K562 (cell line): ENCODE results near the gene MRPL10. TPM values are rescaled to one million over a fixed set of nuclear protein-coding genes. Genes with fewer than 3 reads are reported as not detected.

Experiments used
- ATAC-seq: fragments of 200-7000 bp; cut with Tn5 transposase; 3 replicates; pipeline ENCODE4 v1.9.1; 2020; ENCODE audit warnings: moderate library complexity
- BruUV-seq: library from RNA; stranded (reverse); fragments of 400-500 nt; replicated peaks from 2 replicates; lab custom pipeline; 2021; lab: Mats Ljungman, UMichigan
- CTCF ChIA-PET: fragments of 300-600 bp; formaldehyde crosslinking; extraction: SDS; loops from one replicate; lab custom pipeline; 2021; ENCODE audit warnings: low intra/inter-chr PET ratio; lab: Yijun Ruan, JAX
- POLR2A ChIA-PET: fragments of 300-600, 350-650 bp; sonication (Branson Sonifier 250); formaldehyde crosslinking; extraction: SDS; loops from one replicate; lab custom pipeline; 2021; ENCODE audit warnings: antibody characterized with exemption, inconsistent platforms; lab: Yijun Ruan, JAX
- DNase-seq, 4 experiments: peaks; one replicate each; pipeline versions ENCODE4 v3.0.0 to v3.0.0-alpha.2; 2011 to 2018; ENCODE audit warnings: low spot score in 3 of 4, mixed read lengths in 3 of 4; ENCODE audit errors: extremely low read depth in 1 of 4
- FAIRE-seq: peaks from 2 replicates; lab custom pipeline; 2011; peaks lifted over from hg19 to GRCh38; lab: Jason Lieb, UNC
- H2AFZ ChIP-seq: 2 replicates; pipeline ENCODE4 v1.6.0; 2011; ENCODE audit warnings: low read depth, low read length, control low read depth, inconsistent platforms
- H3K27ac ChIP-seq: fragments of 200-600 bp; 3 replicates; pipeline ENCODE4 v1.8.0; 2011; ENCODE audit warnings: low read depth, mild to moderate bottlenecking, control low read depth, inconsistent platforms, low read length, moderate library complexity, mixed read lengths; ENCODE audit errors: extremely low read depth
- H3K27me3 ChIP-seq, 2 experiments: fragments of 300-600 bp in 1 of 2; 2 replicates in 1 of 2; 3 replicates in 1 of 2; pipeline versions ENCODE4 v1.6.0 to v1.8.0; 2011; ENCODE audit warnings: inconsistent platforms in 2 of 2, low read length in 2 of 2, mild to moderate bottlenecking in 1 of 2, mixed read lengths in 1 of 2, moderate library complexity in 1 of 2; ENCODE audit not compliant: control insufficient read depth in 2 of 2, insufficient read depth in 2 of 2
- H3K36me3 ChIP-seq: fragments of 300-600 bp; 3 replicates; pipeline ENCODE4 v1.8.0; 2011; ENCODE audit warnings: mild to moderate bottlenecking, low read length, inconsistent platforms; ENCODE audit not compliant: control insufficient read depth, insufficient read depth
- H3K4me1 ChIP-seq, 2 experiments: fragments of 200-600 bp in 1 of 2; replicated peaks in 1 of 2; 2 replicates in 1 of 2; 3 replicates in 1 of 2; pipeline versions ENCODE4 v1.5.1 to v1.8.0; 2011; ENCODE audit warnings: inconsistent platforms in 2 of 2, low read length in 2 of 2, mild to moderate bottlenecking in 1 of 2, mixed read lengths in 1 of 2, moderate library complexity in 1 of 2; ENCODE audit not compliant: control insufficient read depth in 2 of 2, insufficient read depth in 2 of 2
- H3K4me2 ChIP-seq: 2 replicates; pipeline ENCODE4 v1.6.1; 2011; ENCODE audit warnings: low read length, control low read depth, inconsistent platforms, mixed read lengths; ENCODE audit not compliant: insufficient read depth
- H3K4me3 ChIP-seq: fragments of 200-600 bp; sonication (generic), shearing (Covaris generic); 2 replicates; pipeline ENCODE4 v1.5.1; 2016; ENCODE audit warnings: control low read depth, inconsistent platforms
- H3K79me2 ChIP-seq: fragments of 200-600 bp; 3 replicates; pipeline ENCODE4 v1.8.0; 2011; ENCODE audit warnings: low read length, inconsistent platforms; ENCODE audit not compliant: control insufficient read depth, insufficient read depth
- H3K9ac ChIP-seq, 2 experiments: 2 replicates each; pipeline versions ENCODE4 v1.6.0 to v1.6.1; 2011; ENCODE audit warnings: low read depth in 2 of 2, low read length in 2 of 2, control low read depth in 1 of 2, inconsistent platforms in 1 of 2, mild to moderate bottlenecking in 1 of 2, mixed read lengths in 1 of 2; ENCODE audit not compliant: insufficient read depth in 1 of 2
- H3K9me1 ChIP-seq: one replicate; pipeline ENCODE4 v1.6.0; 2011; ENCODE audit warnings: inconsistent platforms, mild to moderate bottlenecking, low read length, moderate library complexity; ENCODE audit not compliant: control insufficient read depth, insufficient read depth
- H3K9me3 ChIP-seq: replicated peaks from 2 replicates; pipeline ENCODE4 v1.5.1; 2011; ENCODE audit warnings: low read depth, low read length, inconsistent platforms; ENCODE audit not compliant: control insufficient read depth, insufficient read depth
- H4K20me1 ChIP-seq: replicated peaks from 2 replicates; pipeline ENCODE4 v1.6.1; 2011; ENCODE audit warnings: low read length, inconsistent platforms, mixed read lengths; ENCODE audit not compliant: control insufficient read depth, insufficient read depth
- CXXC5 ChIP-seq: fragments of 250-450 bp; sonication (Bioruptor Pico); IDR thresholded peaks from 2 replicates; pipeline ENCODE4 v1.8.0; 2022; ENCODE audit warnings: inconsistent platforms, mild to moderate bottlenecking, moderate library complexity
- DACH1 ChIP-seq: fragments of 450-650 bp; IDR thresholded peaks from 2 replicates; pipeline ENCODE4 v1.6.1; 2018; ENCODE audit not compliant: partially characterized antibody
- ELF2 ChIP-seq: fragments of 250-450 bp; sonication (Bioruptor Pico); IDR thresholded peaks from 2 replicates; pipeline ENCODE4 v1.5.0; 2021; ENCODE audit warnings: mild to moderate bottlenecking
- ETV5 ChIP-seq: sonication (generic); formaldehyde crosslinking; IDR thresholded peaks from 2 replicates; pipeline ENCODE4 v1.4.0; 2020; ENCODE audit warnings: low read depth, mild to moderate bottlenecking, missing genetic modification reagents
- MCM7 ChIP-seq, 2 experiments: fragments of 450-650 bp; IDR thresholded peaks; 2 replicates each; pipeline ENCODE4 v1.6.1; 2016 to 2018
- NFIX ChIP-seq: fragments of 250-450 bp; sonication (Bioruptor Pico); IDR thresholded peaks from 2 replicates; pipeline ENCODE4 v1.4.0; 2020; ENCODE audit warnings: low read depth, mild to moderate bottlenecking, moderate library complexity
- PRDM10 ChIP-seq: fragments of 450-650 bp; IDR thresholded peaks from 2 replicates; pipeline ENCODE4 v1.6.1; 2018; ENCODE audit not compliant: partially characterized antibody
- SPI1 ChIP-seq: IDR thresholded peaks from 2 replicates; pipeline ENCODE4 v1.6.1; 2011; ENCODE audit warnings: low read depth, low read length, control low read depth, borderline replicate concordance
- TARDBP ChIP-seq: fragments of 450-650 bp; IDR thresholded peaks from 2 replicates; pipeline ENCODE4 v1.6.1; 2016
- TRIM25 ChIP-seq: fragments of 450-650 bp; IDR thresholded peaks from 2 replicates; pipeline ENCODE4 v1.7.0; 2016; ENCODE audit warnings: borderline replicate concordance
- ZNF277 ChIP-seq: fragments of 250-450 bp; sonication (Bioruptor Pico); IDR thresholded peaks from 2 replicates; pipeline ENCODE4 v1.8.0; 2022; ENCODE audit warnings: inconsistent platforms, mild to moderate bottlenecking, moderate library complexity, borderline replicate concordance
- ZNF316 ChIP-seq: fragments of 450-650 bp; IDR thresholded peaks from 2 replicates; pipeline ENCODE4 v1.6.1; 2016
- WGBS: fragments of 100-300 bp; shearing (Covaris generic); methylation state at CpG from one replicate; pipeline ENCODE4 v1.1.6; 2016; ENCODE audit warnings: low coverage, mixed read lengths; ENCODE audit not compliant: insufficient coverage; ENCODE audit errors: missing lambda C conversion rate; 5-methylcytosine and 5-hydroxymethylcytosine counted together
- in situ Hi-C: fragments of 300-500 bp; cut with MboI; formaldehyde crosslinking; loops from 4 replicates; pipeline ENCODE4 v1.15.0; 2018; ENCODE audit warnings: inconsistent platforms, mixed read lengths
- intact Hi-C: fragments of 100-400 bp; cut with micrococcal nuclease; formaldehyde crosslinking; loops from 2 replicates; pipeline ENCODE4 v1.14.2; 2022
- polyA plus RNA-seq, 8 experiments: library from polyadenylated mRNA; depleted of rRNA in 4 of 8; stranded (reverse) in 5 of 8; unstranded in 3 of 8; fragments of >200 nt; fragmentation: Nextera tagmentation in 2 of 8; fragmentation: Illumina TruSeq in 1 of 8; extraction: Ambion mirVana in 2 of 8; extraction: Trizol in 1 of 8; gene quantifications; 2 replicates each; pipeline versions ENCODE4 v1.2.1 to v1.2.3, GENCODE V29; 2011 to 2014; ENCODE audit warnings: inconsistent platforms in 1 of 8, missing spikeins in 1 of 8
- total RNA-seq, 7 experiments: library from RNA; depleted of rRNA in 6 of 7; stranded (reverse); fragments of >200 nt in 6 of 7; fragmentation: Illumina TruSeq in 2 of 7; extraction: Trizol in 2 of 7; gene quantifications; 2 replicates each; pipeline versions ENCODE4 v1.2.1 to v1.2.3, GENCODE V29; 2011 to 2021; ENCODE audit warnings: low replicate concordance in 1 of 7
- TF ChIP-seq, protein P1 (sequence below), 2 experiments: fragments of 450-650 bp; IDR thresholded peaks; 2 replicates each; pipeline ENCODE4 v1.6.1; 2016

Gene MRPL10
- total and polyA plus RNA-seq, 9 of the 15 experiments (the other 6 are each of a cell fraction or from before 2014, with no cell fraction given) = 27.8 to 105 (median 67.3) TPM

DNA sequence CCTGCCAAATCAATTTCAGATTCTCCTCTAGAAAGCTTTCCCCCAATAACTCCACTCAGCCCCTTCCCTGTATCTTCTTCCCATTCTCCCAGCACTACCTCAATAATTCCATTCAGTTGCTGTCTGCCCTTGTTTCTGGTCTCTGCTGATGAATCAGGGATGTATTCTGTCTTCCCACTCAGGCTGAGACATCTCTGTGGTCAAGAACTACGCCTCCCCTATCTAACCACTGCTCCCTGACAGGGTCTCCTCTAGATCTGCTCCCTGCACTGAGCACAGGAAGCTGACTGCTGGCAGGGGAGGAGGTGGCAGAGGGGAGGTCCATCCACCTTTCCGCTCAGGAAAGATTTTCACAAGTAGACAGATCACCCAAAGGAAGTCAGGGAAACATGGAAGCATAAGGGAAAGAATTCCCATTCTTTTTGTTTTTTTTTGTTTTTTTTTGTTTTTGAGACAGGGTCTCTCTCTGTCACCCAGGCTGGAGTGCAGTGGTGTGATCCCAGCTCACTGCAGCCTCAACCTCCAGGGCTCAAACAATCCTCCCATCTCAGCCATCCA, 47.8 kb upstream of the MRPL10 start:
- H2AFZ ChIP-seq = no peak overlapping the region
- intact Hi-C loops = no loop called here
- H3K27me3 ChIP-seq = no peaks in the 10 kb centered on the region
- peaks cover 35 to 40% of the 10 kb centered on the region in 2 experiments for H3K4me1 ChIP-seq
- H3K4me3 ChIP-seq = no peak overlapping the region
- no peaks in the 10 kb centered on the region for H3K36me3 ChIP-seq
- ATAC-seq = peak; percentile 52
- H3K4me2 ChIP-seq = no peak overlapping the region
- no peaks in the 10 kb centered on the region for H3K9me1 ChIP-seq
- POLR2A ChIA-PET = interaction anchor here (0.6 to 0.8 kb wide), 4 partner anchors 17 to 70 kb away, joined by 3 read pairs; no protein-coding TSS in a partner anchor
- no peaks in the 10 kb centered on the region for H3K9me3 ChIP-seq
- no peaks in the 10 kb centered on the region for H4K20me1 ChIP-seq
- no TSS peak for BruUV-seq
- in situ Hi-C loops = no loop called here
- peak; percentile 96 for FAIRE-seq
- no peak overlapping the region for H3K27ac ChIP-seq
- no peaks in the 10 kb centered on the region for H3K79me2 ChIP-seq
- CTCF ChIA-PET = no interaction called here
- DNase-seq = peak; percentile 37 to 69 (median 47)
- 8% methylated on average over 2 of the region's 2 CpGs for WGBS
- no peak overlapping the region for H3K9ac ChIP-seq
- TF ChIP-seq NFIX = no peak
- TF ChIP-seq PRDM10 = peak; percentile 79
- TF ChIP-seq CXXC5 (CRISPR knock-in tag) = peak; percentile 5; the same call in 1 of the 2 replicates
- no peak for TF ChIP-seq TRIM25
- TF ChIP-seq, protein P1, sequence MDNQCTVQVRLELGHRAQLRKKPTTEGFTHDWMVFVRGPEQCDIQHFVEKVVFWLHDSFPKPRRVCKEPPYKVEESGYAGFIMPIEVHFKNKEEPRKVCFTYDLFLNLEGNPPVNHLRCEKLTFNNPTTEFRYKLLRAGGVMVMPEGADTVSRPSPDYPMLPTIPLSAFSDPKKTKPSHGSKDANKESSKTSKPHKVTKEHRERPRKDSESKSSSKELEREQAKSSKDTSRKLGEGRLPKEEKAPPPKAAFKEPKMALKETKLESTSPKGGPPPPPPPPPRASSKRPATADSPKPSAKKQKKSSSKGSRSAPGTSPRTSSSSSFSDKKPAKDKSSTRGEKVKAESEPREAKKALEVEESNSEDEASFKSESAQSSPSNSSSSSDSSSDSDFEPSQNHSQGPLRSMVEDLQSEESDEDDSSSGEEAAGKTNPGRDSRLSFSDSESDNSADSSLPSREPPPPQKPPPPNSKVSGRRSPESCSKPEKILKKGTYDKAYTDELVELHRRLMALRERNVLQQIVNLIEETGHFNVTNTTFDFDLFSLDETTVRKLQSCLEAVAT (IDR thresholded peaks at IDR 0.05) = no peak
- peak; percentile 38; the same call in 1 of the 2 replicates for TF ChIP-seq ETV5 (CRISPR knock-in tag)
- TF ChIP-seq MCM7 (IDR thresholded peaks at IDR 0.05) = no peak
- no peak for TF ChIP-seq ZNF316
- no peak for TF ChIP-seq DACH1
- no peak for TF ChIP-seq ELF2 (CRISPR knock-in tag)
- no peak for TF ChIP-seq ZNF277 (CRISPR knock-in tag)
- TF ChIP-seq SPI1 = no peak
- no peak for TF ChIP-seq TARDBP
